NCI-H1694 (cell line): Measurements from ENCODE around the gene TMEM53.
"Not testable (repeated sequence)": the region's sequence is repeated elsewhere in the genome, so short reads cannot be mapped to it uniquely, and the experiment has no call there.

ENCODE experiments used
- DNase-seq: peaks from one replicate; lab custom pipeline; 2025; lab: John Stamatoyannopoulos, UW

TMEM53 gene

DNA sequence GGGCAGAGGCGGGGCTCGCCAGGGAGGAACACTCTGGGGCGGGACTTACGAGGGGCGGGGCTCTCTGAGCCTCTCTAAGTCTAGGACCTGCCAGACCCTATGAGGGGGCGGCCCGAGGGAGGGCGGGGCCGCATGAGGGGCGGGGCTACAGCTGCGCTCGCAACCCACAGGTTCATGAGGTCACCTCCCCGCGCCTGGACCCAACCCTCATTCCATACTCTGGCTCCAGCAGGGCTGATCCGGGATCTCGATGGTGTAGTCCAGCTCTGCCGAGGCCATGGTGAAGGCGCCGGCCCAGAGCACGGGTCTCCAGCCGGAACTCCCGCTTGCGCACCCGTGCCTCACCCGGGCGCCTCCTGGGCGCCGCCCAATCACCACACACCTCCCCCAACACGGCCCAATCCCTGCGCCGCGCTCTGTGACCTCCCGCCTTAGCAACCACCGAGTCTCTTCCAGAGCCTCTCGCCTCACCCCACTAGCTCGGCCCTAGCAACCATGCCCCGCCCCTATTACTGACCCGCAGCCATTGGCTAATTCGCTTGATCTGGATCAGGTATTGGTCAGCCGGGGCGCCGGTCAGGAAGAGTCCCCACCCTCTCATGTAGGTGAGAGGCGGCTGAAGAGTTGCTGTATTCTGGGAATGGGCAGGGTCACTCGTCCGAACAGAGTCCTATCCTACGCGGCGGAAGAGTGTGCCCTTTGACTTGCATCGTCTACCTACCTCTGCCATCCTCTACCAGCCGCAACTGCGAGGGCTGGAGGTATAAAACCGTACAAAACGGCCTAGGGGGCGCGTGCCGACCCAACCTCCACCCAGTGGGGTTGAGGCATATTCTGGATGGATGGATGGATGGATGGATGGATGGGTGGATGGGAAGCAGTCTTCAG is at the start of gene TMEM53, which contains the start of gene ARMH1:
Gene TMEM53 (minus strand): TSS at position 369 of the 888 bp plus-strand sequence. CDS start 90 bp downstream, at position 279.
Gene ARMH1 (plus strand): TSS at position 602 of the 888 bp plus-strand sequence. CDS start 14,984 bp downstream, outside the sequence.
- DNase-seq, result peak; percentile 98

DNA sequence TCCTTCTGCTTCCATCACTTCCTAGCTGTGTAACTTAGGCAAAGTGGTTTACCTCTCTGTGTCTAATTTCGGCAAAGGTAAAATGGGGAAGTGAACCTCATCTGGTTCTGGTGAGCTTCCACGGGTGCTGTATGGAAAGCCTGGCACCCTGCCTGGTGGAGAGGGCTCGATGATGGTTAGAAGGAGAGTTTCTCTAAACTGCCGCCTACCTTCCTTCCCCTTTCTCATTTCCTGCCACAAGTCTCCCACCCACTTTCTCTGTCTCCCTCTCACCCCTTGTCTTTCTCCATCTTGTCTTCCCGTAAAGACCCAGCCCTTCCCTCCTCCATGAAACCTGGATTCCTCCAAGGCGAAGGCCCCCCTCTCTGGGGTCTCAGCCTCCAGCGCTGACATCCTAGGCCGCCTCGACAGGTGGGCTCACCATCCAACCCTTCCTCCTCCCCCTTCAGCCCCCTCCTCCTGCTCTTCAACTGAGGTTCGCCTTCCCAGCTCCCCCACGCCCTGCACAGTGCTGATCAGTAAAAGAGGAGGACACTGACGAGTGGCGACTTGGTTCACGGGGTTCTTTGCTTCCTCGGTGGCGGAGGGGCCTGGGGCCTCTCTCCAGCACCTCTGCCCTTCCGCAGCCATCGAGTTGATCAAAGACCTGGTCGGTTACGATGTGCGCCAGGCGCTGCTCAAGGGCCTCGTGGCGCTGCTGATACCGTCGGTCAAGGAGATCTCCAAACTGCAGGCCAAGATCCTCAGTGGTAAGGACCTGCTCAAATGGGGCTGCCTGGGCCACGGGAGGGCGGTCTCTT is 49.4 kb upstream of the TMEM53 start:
- DNase-seq, result no peak

DNA sequence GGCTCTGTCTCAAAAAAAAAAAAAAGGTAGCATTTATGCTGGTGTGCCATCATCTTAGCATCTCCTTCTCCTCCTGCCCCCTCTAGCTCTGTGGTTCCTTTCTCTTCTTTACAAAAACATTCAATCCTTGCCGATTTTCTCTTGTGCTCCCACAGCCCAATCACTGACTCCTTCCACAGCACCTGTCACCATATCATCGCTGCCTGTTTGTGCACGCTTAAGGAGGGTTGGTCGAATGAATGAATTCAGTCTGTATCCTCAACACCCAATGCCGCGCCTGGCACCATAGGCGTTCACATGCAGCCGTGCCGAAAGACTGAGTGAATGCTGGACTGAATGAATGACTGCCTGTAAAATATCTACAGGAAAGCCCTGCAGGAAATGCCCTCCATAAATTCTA is 48.8 kb upstream of the TMEM53 start:
- no peak for DNase-seq

DNA sequence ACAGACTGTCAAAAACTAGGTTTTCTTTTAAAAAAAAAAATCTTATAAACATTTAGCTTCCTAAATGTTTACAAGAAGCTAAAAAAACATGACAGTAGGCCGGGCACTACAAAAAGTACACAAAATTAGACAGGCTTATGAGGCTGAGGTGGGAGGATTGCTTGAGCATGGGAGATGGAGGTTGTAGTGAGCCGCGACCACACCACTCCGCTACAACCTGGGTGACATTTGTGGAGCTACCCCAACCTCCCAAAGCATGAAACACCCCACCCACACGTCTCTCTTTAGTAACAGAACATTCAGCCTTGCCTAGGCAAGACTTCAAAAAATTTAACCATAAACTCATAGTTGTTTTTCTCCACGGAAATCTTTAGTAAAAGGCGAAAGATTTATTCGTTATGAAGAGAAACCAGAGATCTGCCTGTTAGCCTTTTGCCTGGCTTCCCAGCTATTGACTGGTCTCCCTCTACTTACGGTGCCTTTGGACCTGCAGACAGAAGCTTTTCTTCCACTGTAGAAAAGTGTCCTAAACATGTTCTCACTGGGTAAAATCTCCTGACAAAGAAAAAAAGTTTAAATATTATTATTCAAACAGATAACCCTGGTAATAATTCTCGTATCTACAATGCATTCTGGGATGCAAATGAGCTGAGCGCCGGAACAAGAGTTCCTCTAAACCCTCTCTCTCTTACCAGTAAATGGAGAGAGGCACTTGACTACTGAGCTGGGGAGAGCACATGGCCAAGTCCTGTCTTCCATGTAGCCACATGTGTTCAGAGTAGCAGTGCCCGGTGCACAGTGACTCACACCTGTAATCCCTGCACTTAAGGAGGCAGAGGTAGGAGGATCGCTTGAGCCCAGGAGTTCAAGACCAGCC is 47.4 kb upstream of the TMEM53 start:
- no peak for DNase-seq

DNA sequence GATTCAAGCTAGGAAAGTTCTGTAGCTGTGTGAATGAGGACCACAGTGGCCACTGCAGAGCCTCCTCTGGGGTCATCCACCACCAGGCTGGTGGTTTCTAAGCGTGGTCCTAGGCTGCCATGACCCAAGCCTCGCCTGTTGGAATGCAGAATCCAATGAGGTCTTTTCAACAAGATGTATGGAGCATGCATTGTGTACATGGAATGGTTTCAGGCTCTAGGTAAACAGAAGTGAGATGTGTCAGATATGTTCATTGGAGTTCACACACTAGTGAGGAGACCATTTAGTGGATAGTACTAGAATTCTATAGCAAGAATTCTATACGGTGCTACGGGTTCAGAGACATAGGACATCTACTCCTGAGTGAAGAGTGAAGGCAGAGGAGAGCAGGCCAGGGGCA is 46.0 kb upstream of the TMEM53 start:
- no peak for DNase-seq

DNA sequence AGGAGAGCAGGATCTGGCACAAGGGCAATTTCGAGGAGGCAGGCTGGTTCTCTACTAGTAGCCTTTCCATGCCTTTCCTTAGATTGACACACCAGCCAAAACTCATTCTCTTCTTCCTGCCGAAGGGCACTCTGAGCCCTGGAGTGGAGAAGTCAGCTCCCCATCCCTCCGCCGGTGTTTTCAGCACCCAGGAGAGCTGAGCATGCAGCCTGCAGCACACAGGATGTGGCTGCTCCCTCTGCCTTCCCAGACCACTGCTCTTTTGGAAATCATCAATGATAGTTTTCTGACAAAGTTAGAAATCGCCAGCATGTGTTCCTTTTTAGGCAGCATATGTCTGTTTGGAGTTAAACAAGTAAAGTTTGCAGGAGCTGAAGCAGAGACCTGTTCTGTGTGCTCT is 45.0 kb upstream of the TMEM53 start:
- DNase-seq, result no peak

DNA sequence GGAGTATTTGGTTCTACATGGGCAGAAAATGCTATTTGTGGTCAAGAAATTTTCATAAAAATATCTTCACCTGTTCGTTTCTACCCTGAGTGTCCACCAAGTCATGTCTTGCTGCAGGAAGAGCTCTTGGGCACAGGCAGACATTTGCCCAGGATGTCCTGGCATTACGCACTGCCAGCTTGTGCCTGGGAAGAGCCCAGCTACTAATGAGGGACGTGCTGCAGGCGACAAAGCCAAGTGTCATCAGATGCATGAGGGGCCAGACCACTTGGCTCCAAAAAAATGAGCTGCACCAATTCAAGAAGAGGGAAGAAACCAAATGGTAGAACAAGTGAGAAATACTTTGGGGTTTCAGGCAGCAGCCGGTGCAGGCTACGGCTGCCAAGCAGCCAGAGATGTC is 43.8 kb upstream of the TMEM53 start:
- DNase-seq, result no peak

DNA sequence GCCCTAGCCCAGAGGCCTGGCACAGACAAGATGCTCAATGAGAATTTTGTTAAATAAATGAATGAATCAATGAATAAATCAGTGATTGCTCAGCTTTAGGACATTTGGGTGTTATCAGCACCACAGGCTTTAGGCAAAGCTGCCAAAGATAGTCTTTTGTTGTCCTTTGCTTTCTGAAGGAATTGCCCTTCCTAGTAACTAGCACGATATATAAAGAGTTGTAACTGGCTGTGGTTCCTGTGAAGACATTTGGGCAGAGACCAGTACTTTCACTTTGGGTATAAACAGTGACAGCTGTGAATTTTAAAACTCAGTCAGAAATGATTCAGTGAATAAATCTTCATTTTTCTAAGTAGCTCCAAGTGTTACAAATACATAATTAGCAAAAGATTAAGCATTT is 43.4 kb upstream of the TMEM53 start:
- DNase-seq, result no peak

DNA sequence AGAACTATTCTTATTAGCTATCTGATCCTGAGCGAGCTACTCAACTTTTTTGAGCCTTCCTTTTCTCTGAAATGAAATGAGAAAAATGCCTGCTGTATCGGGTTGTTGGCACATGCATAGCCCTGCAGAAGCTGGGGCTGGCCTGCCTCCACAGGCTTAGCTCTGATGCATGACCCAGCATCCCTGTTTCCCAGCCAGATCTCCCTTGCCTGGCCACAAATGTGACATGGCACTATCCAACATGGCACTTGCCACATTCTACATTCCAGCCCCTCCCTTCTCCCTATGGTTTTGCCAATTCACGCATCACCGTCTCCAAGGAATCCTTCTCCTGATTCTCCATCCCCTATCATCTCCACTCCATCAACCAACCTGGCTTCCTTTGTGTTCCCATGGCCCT is 42.9 kb upstream of the TMEM53 start:
- no peak for DNase-seq

DNA sequence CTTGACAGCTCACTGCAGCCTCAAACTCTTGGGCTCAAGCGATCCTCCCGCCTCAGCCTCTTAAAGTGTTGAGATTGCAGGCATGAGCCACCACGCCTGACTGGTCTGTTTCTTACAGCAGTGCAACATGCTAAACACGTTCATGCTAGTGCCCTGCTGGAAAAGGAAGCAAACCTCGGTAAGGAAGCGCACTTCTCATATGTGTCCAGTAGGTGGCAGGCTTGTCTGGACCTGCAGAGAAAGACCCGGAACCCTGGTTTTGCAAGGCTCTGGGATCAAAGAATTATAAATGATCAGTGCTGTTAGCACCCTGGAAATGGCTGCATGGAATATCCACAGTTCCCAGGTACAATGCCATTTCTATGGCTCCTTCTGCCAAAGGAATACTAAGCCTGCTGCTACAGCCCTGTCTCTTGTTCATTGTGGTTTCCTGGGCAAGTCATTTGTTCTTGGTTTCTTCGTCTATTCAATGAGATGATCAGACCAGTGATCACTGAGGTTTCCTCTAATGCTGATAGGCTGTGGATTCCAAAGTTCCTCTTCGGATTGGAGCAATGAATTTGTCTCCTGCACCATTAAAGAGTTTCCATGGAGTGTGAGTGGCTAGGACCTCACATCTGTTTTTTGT is 40.8 kb upstream of the TMEM53 start:
- peak; percentile 68 for DNase-seq

DNA sequence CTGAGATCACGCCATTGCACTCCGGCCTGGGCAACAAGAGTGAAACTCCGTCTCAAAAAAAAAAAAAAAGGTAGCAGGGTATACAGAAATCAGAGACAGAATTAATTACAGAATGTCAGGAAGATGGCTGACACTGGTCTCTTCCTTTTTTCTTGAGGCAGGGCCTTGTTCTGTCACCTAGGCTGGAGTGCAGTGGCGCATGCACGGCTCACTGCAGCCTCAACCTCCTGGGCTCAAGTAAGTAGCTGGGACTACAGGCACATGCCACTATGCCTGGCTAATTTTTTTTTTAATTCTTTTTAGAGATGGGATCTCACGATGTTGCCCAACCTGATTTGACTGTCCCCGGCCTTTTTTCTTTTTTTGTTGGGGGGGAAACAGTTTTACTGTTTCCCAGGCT is 40.3 kb upstream of the TMEM53 start:
- no peak for DNase-seq

DNA sequence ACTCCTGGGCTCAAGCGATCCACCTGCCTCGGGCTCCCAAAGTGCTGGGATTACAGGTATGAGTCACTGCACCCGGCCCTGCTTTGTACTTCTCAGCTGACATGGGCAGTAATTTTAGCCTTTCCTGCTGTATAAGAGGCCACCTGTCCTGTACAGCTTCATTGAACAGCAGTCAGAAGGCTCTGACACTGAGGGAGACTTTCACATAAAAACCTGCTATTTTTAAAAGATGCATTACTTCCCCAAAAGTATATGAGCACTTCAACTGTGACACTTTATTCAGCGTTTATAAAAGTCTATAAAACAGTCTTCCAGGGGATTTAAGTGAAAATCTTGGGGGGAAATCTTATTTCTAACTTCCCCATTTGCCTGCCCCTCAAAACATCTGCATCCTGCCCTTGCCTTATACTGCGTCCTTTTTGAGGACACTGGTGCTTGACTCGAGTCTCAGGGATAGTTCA is 39.1 kb upstream of the TMEM53 start:
- DNase-seq, result no peak

DNA sequence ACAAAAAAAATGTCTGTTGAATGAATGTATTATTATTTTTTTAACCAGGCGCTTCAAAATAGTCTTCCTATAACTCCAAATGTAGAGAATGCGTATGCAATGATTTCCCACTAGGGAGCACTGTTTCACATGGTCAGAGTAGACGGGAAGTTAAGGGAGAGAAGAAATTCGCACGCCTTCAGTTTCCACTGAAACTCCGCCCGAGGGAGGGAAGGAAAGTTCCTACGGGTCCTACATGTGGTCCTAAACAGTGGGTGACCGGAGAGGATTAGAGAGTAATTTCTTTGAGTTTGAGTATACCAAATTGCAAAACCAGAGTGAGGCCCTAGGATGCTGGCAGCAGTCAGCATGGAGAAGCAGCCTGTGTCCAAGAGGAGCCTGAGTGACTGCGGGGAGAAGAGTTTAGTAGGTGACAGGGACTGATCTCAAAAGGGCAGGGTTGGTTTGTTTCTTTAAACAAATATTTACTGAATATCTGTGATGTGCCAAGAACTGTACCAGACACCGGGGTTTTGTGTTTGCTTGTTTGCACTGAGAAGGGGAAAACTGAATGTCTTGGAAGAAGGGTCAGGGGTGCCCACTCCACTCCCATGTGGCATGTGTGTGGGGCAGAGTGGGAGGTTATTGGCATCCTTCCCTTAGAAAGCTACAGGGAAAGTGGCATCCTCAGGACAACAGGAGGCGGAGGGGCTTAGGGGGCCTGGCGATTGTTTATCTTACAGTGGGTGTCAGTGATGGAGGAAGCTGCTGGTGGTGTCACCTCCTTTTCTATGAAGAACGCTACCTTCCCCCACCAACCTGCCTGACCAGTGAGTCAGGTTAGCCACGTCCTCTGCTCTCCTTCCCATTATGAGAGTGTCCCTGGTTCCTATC is 33.9 kb upstream of the TMEM53 start:
- DNase-seq, result no peak

DNA sequence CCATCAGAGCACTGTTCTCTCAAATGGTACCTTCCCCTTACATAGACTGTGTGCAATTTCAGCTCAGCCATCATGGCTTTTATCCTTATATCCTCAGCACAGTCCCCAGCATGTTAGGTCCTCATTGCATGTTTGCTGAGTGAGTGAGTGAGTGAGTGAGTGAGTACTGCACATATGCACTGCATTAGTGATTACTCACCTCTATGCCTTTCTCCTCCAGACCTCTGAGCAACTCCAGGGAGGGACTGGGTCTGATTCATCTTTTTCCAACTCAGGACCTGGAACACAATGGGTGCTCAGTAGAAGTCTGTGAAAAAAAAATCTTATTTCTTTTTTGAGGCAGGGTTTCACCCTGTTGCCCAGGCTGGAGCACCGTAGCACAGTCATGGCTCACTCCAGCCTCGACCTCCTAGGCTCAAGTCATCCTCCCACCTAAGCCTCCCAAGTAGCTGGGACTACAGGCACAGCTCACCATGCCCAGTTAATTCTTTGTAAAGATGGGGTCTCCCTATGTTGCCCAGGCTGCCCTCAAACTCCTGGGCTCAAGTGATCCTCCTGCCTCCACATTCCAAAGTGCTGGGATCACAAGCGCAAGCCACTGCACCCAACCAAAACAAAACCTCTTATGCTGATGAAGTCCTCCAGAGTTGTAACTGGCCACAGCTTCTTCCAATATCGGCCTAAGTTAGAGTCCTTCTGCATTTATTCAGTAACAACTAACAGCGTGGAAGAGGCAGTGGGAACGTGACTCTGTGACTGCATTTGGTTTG is 33.0 kb upstream of the TMEM53 start:
- no peak for DNase-seq

DNA sequence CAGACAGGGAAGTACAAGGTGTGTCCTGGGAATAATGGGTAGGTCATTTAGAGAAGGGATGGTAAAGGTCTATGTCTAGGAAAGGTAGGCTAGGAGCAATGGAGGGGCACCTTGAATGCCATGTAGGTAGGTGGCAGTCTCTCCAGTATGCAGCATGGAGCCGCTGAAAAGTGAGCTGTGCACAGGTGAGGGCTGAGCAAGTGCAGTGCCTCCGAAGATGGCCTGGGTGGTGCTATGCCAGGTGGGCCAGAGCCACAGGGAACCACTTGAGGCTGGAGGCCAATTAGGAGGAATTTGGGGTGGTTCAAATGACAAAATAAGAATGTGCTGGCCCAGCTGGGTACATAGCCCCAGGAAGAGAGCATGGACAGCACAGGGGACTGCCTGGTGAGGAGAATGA is 31.7 kb upstream of the TMEM53 start:
- DNase-seq, result no peak

DNA sequence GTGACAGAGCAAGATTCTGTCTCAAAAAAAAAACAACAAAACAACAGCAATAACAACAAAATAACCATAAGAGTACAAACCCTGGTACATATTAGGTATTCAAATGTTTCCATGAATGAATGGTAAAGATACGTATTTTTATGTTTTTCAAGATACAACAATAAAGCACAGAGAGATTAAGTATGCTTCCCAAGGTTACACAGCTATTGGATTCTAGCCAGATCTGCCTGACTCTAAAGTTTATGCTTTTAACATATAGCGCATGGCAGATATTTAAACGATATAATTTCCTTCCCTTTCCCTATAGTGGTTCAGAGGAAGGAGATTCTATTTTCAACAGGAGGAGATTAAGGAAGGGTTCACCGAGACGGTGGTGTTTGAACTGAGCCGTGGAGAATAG is 31.2 kb upstream of the TMEM53 start:
- no peak for DNase-seq

DNA sequence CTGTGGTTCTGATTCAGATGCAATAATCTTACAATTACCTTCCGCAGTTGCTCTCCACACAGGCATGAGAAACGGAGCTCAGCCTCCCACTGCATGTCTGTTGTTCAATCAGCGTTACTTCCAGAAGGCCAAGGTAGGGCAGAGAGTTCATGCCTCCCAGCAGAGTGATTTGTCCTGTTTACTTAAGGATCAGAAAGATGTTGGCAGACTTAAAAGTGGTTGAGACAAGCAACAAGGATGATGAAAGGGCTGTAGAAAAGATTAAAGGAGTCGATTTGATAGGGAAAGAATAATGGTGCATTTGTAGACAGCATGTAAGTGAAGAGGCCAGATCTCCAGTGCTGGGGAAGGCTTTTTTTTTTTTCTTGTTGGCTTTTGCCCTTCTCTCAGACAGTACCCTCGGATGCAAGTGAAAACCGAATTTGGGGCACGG is 26.9 kb upstream of the TMEM53 start:
- DNase-seq, result no peak

DNA sequence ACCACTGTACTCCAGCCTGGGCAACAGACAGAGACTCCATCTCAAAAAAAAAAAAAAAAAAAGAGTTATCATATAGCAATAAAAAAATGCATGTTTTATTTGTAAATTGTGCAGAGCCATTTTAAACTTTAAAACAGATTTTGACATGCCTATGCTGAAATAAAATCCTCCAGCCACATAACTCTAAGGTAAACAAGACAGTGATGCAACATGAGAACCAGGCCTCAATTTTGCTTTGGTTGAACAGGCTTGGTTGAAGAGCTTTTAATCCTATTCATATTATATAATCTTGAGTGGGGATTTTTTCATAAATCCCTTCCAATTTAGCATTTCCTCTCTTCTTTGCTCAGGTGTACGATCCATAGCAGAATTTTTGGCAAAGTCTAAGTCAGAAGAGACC is 26.3 kb upstream of the TMEM53 start:
- no peak for DNase-seq

DNA sequence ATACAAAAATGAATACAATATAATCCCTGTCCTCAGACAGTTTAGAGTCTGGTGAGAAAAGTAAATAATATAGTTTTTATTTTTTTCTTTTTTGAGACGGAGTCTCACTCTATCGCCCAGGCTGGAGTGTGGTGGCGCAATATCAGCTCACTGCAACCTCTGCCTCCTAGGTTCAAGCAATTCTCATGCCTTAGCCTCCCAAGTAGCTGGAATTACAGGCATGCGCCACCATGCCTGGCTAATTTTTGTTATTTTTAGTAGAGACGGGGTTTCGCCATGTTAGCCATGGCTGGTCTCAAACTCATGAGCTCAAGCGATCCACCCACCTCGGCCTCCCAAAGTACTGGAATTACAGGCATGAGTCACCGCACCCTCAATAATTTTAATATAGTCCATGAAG is 25.1 kb upstream of the TMEM53 start:
- DNase-seq, result not testable (repeated sequence)

DNA sequence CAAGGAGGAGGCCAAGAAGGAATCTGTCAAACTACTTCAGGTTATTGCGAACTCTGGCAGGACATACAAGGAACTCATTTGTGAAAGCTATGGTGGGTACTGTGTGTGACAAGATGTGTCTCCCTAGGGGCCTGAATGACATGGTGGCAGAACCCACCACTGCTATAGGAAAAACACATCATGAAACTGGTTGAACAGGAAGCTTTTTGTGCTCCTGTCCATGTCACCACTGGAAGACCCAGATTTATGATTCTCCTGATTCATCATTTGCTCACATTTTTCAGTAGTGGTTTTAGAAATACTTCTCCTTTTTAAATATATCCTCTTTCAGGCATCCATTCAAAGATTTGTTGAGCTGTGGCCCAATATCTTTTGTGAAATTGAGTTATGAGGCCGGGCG is 23.9 kb upstream of the TMEM53 start:
- DNase-seq, result no peak
